ENCODE measurements around the gene C4BPB. TPM values are rescaled to one million over a fixed set of nuclear protein-coding genes. Genes with fewer than 3 reads are reported as not detected.

The C4BPB gene
- total RNA-seq, 4 donors from 2014 or later, result 5.3 to 18.1 (median 8.6) TPM; not detected in 1

GRCh38 chr1:207055386-207056001, 33.2 kb upstream of the C4BPB start:
- H3K9me3 ChIP-seq, result no peaks in the 10 kb centered on the region
- H3K36me3 ChIP-seq, result peaks cover 0 to 1% (median 0%) of the 10 kb centered on the region in 3 donors
- TF ChIP-seq CTCF (IDR thresholded peaks at IDR 0.05) (no peak), POLR2A (IDR thresholded peaks at IDR 0.05) (no peak)
- H3K4me3 ChIP-seq, result peak overlapping the region in 2 of 4 donors; percentile 32 to 61
- no peak for DNase-seq
- peak overlapping the region in 3 of 4 donors; percentile 67 to 91 (median 91) for H3K27ac ChIP-seq
- no peaks in the 10 kb centered on the region for H3K27me3 ChIP-seq
- peaks cover 0 to 20% (median 6%) of the 10 kb centered on the region in 4 donors for H3K4me1 ChIP-seq

GRCh38 chr1:207056673-207057072, 32.0 kb upstream of the C4BPB start:
- DNase-seq, result peak in 2 of 3 donors; percentile 54 to 77
- H3K4me3 ChIP-seq, result peak overlapping the region in 2 of 4 donors; percentile 37 to 61

GRCh38 chr1:207058252-207058651, 30.4 kb upstream of the C4BPB start:
- peak overlapping the region in 1 of 4 donors; percentile 8 for H3K27ac ChIP-seq
- no peaks in the 10 kb centered on the region for H3K27me3 ChIP-seq
- no peak for DNase-seq
- peaks cover 0 to 14% (median 6%) of the 10 kb centered on the region in 4 donors for H3K4me1 ChIP-seq
- no peaks in the 10 kb centered on the region for H3K9me3 ChIP-seq
- no peak for TF ChIP-seq CTCF (IDR thresholded peaks at IDR 0.05)
- no peak for TF ChIP-seq POLR2A (IDR thresholded peaks at IDR 0.05)
- H3K4me3 ChIP-seq, result no peak overlapping the region
- H3K36me3 ChIP-seq, result peaks cover 0 to 25% (median 0%) of the 10 kb centered on the region in 3 donors

More at GRCh38 chr1:207056673-207057072, 32.0 kb upstream of the C4BPB start:
- Histone ChIP-seq H3K36me3 (peaks cover 0 to 10% (median 0%) of the 10 kb centered on the region in 3 donors), H3K9me3 (no peaks in the 10 kb centered on the region), H3K4me1 (peaks cover 0 to 20% (median 6%) of the 10 kb centered on the region in 4 donors), H3K27ac (peak overlapping the region in 3 of 4 donors; percentile 67 to 91 (median 91)), H3K27me3 (no peaks in the 10 kb centered on the region)
- TF ChIP-seq CTCF (IDR thresholded peaks at IDR 0.05), result no peak
- peak; percentile 69 to 89 for TF ChIP-seq POLR2A (IDR thresholded peaks at IDR 0.05)

GRCh38 chr1:207058878-207059867, 29.5 kb upstream of the C4BPB start:
- Histone ChIP-seq H3K27ac (peak overlapping the region in 2 of 4 donors; percentile 29 to 47), H3K4me1 (peaks cover 0 to 14% (median 6%) of the 10 kb centered on the region in 4 donors), H3K36me3 (peaks cover 0 to 34% (median 0%) of the 10 kb centered on the region in 3 donors), H3K9me3 (no peaks in the 10 kb centered on the region), H3K4me3 (no peak overlapping the region), H3K27me3 (no peaks in the 10 kb centered on the region)
- TF ChIP-seq CTCF (IDR thresholded peaks at IDR 0.05), result no peak
- no peak for TF ChIP-seq POLR2A (IDR thresholded peaks at IDR 0.05)
- peak in 1 of 3 donors; percentile 44 for DNase-seq

- H3K4me1 ChIP-seq, result peaks cover 0 to 14% (median 6%) of the 10 kb centered on the region in 4 donors
- H3K27ac ChIP-seq, result peak overlapping the region in 2 of 4 donors; percentile 21 to 47
- no peak overlapping the region for H3K4me3 ChIP-seq
- DNase-seq, result no peak
- no peaks in the 10 kb centered on the region for H3K9me3 ChIP-seq
- TF ChIP-seq POLR2A (IDR thresholded peaks at IDR 0.05) (no peak), CTCF (IDR thresholded peaks at IDR 0.05) (no peak)
- H3K27me3 ChIP-seq, result no peaks in the 10 kb centered on the region
- peaks cover 0 to 41% (median 0%) of the 10 kb centered on the region in 3 donors for H3K36me3 ChIP-seq
Measured at GRCh38 chr1:207059881-207060280, 28.8 kb upstream of the C4BPB start.

Measured in Peyer's patch (tissue), 4 donors.